Glutamatergic neuron (in vitro differentiated cells): ENCODE measurements around the gene OR2G2. TPM values are rescaled to one million over a fixed set of nuclear protein-coding genes. Genes with fewer than 3 reads are reported as not detected.

Experiments
- DNase-seq: peaks from one replicate; pipeline ENCODE4 v3.0.0; 2022
- H3K27ac Mint-ChIP-seq: one replicate; pipeline ENCODE4 v1.8.0; 2020; ENCODE audit warnings: mild to moderate bottlenecking, mixed read lengths, inconsistent platforms; ENCODE audit not compliant: unreplicated experiment
- H3K27me3 Mint-ChIP-seq: one replicate; pipeline ENCODE4 v1.8.0; 2020; ENCODE audit warnings: mild to moderate bottlenecking, moderate library complexity, mixed read lengths, inconsistent platforms; ENCODE audit not compliant: unreplicated experiment
- H3K36me3 Mint-ChIP-seq: one replicate; pipeline ENCODE4 v1.8.0; 2020; ENCODE audit warnings: mild to moderate bottlenecking, mixed read lengths, inconsistent platforms; ENCODE audit not compliant: unreplicated experiment
- H3K4me1 Mint-ChIP-seq: one replicate; pipeline ENCODE4 v1.8.0; 2020; ENCODE audit warnings: mild to moderate bottlenecking, low read depth, mixed read lengths, inconsistent platforms; ENCODE audit not compliant: unreplicated experiment
- H3K4me3 Mint-ChIP-seq: one replicate; pipeline ENCODE4 v1.8.0; 2020; ENCODE audit warnings: mild to moderate bottlenecking, mixed read lengths, inconsistent platforms; ENCODE audit not compliant: unreplicated experiment
- H3K9me3 Mint-ChIP-seq: one replicate; pipeline ENCODE4 v1.8.0; 2020; ENCODE audit warnings: mild to moderate bottlenecking, moderate library complexity, mixed read lengths, inconsistent platforms; ENCODE audit not compliant: unreplicated experiment
- CTCF ChIP-seq: fragments of 200-600 bp; sonication (generic); IDR thresholded peaks from one replicate; pipeline ENCODE4 v1.5.0; 2021; ENCODE audit not compliant: partially characterized antibody, unreplicated experiment
- total RNA-seq: library from RNA; stranded (reverse); fragmentation: NEBNext Ultra II Directional; extraction: Animal tissue kit (Norgen Biotek cat#: 25700); gene quantifications from one replicate; pipeline ENCODE4 v1.2.1, GENCODE V29; 2021; ENCODE audit not compliant: unreplicated experiment

OR2G2 gene
- total RNA-seq, 1 donor from 2014 or later: not detected

DNA sequence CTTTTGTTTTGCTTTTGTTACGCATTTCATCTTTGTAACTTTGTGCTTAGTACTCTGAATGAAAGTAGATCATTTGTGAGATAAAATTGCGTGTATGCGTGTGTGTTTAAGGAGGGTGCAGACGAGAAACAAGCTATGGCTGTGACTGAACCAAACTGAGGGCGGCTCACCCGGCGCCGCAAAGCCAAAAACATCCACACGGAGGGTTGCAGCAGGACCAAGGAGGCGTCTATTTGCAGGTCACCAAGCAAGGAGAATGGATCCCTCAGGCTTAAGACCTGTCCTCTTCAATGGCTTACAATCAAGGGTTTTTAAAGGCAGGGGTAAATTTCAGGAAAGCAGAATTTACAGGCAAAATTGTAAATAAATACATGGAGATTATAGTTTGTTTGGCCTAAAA lies 26.4 kb upstream of the OR2G2 start:
- H3K9me3 Mint-ChIP-seq: no peaks in the 10 kb centered on the region
- no peak overlapping the region for H3K27ac Mint-ChIP-seq
- H3K36me3 Mint-ChIP-seq: no peaks in the 10 kb centered on the region
- no peak overlapping the region for H3K4me3 Mint-ChIP-seq
- H3K27me3 Mint-ChIP-seq: no peaks in the 10 kb centered on the region
- no peak for TF ChIP-seq CTCF
- no peaks in the 10 kb centered on the region for H3K4me1 Mint-ChIP-seq
- no peak for DNase-seq

DNA sequence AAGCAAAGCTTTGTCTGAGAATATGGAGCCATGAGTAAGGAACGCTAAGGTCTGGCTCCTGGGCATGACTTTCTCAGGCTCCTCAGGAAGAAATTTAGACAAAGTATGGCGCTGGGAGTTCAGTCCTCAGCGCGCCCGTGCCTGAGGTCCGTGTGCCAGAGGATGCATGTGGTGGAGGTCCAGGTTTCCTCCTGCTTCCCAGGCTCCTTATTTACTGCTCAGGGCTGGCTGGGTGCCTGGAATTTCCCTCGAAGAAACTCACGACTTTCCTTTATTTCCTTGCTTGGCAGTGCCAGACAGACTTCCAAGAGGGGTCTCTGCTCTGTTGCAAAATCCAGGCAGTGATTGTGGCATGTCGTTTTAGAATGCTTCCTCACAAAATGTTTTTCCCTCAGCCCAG lies 26.0 kb upstream of the OR2G2 start:
- Mint-ChIP-seq H3K4me1 (no peaks in the 10 kb centered on the region), H3K9me3 (no peaks in the 10 kb centered on the region), H3K36me3 (no peaks in the 10 kb centered on the region), H3K27me3 (no peaks in the 10 kb centered on the region), H3K4me3 (no peak overlapping the region), H3K27ac (no peak overlapping the region)
- no peak for DNase-seq
- TF ChIP-seq CTCF: no peak

DNA sequence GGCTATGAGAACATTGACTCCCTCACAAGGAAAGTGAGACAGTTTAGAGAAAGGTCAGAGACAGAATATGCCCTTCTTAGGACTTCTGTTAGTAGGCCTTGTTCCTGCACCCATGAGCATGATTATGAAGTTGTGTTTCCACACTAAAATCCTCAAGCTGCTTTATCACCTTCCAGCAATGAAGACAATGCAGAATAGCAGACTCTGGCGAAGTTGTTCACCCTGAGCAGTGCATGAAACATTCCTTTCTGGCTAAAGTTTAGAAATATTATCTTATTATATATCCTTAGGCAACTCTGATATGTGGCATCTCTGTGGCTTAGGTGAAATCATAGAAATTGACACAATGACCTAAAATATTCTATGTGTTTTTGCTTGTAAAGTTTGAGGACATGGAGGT lies 13.9 kb upstream of the OR2G2 start:
- Mint-ChIP-seq H3K4me1 (no peaks in the 10 kb centered on the region), H3K27ac (no peak overlapping the region), H3K4me3 (no peak overlapping the region), H3K9me3 (peaks cover 9% of the 10 kb centered on the region), H3K36me3 (peaks cover 5% of the 10 kb centered on the region), H3K27me3 (no peaks in the 10 kb centered on the region)
- no peak for TF ChIP-seq CTCF
- no peak for DNase-seq

GRCh38 chr1:247574664-247575063 lies 13.5 kb upstream of the OR2G2 start:
- H3K27ac Mint-ChIP-seq: no peak overlapping the region
- H3K27me3 Mint-ChIP-seq: no peaks in the 10 kb centered on the region
- peaks cover 9% of the 10 kb centered on the region for H3K9me3 Mint-ChIP-seq
- H3K36me3 Mint-ChIP-seq: peaks cover 5% of the 10 kb centered on the region
- no peak for TF ChIP-seq CTCF
- no peak for DNase-seq
- no peak overlapping the region for H3K4me3 Mint-ChIP-seq
- H3K4me1 Mint-ChIP-seq: no peaks in the 10 kb centered on the region

DNA sequence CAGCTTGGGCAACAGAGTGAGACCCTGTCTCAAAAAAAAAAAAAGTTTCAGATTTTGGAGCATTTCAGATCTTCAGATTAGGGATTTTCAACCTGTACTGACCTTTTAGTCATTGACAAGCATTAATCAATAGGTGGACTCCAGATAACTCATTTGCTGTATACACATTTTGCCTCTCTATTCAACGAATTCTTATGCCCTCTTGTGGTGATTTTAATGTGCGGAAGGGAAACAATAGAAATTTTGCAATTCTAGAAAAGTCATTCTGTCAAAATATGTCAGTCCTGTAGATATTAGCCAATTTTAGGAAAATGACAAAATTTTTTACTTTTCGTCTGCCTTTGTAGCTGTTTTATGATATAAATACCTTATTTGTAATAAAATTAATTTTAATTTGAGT lies 11.6 kb upstream of the OR2G2 start:
- peak; percentile 45 for TF ChIP-seq CTCF
- Mint-ChIP-seq H3K27me3 (no peaks in the 10 kb centered on the region), H3K36me3 (no peaks in the 10 kb centered on the region), H3K9me3 (peaks cover 2% of the 10 kb centered on the region), H3K4me1 (no peaks in the 10 kb centered on the region), H3K4me3 (no peak overlapping the region), H3K27ac (no peak overlapping the region)
- no peak for DNase-seq
